Body of pancreas (tissue), 4 donors: ENCODE data around the gene DYNLT2.

ENCODE experiments used
- POLR2A ChIP-seq, 3 donors: fragments of 450-650 bp; IDR thresholded peaks; one replicate each; pipeline ENCODE4 v1.6.1; 2016; ENCODE audit warnings: antibody characterized with exemption in 3 of 3, mild to moderate bottlenecking in 2 of 3
- TF ChIP-seq, protein P1 (sequence below), 7 experiments: fragments of 450-650 bp in 4 of 7; fragments of 200-600 bp in 3 of 7; sonication (generic) in 3 of 7; IDR thresholded peaks; one replicate each; pipeline ENCODE4 v1.5.1; 2016 to 2019; ENCODE audit warnings: antibody characterized with exemption in 7 of 7

DNA sequence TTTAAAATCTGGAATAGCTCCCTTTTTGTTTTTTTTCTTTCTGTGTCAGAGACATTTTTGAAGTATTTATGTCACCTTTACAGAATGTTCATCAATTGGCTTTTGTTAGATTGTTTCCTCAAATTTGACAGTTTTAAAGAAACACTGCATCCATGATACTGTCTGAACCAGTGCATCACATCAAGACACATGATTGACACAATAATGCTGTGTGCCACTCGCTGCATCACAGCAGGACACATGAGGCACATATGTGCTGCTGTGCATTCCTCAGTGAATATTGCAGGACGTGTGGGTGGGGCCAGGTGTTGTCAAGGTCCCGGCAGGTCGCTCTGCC lies 37.4 kb upstream of the DYNLT2 start:
- TF ChIP-seq POLR2A (IDR thresholded peaks at IDR 0.05) = no peak
- TF ChIP-seq, protein P1, sequence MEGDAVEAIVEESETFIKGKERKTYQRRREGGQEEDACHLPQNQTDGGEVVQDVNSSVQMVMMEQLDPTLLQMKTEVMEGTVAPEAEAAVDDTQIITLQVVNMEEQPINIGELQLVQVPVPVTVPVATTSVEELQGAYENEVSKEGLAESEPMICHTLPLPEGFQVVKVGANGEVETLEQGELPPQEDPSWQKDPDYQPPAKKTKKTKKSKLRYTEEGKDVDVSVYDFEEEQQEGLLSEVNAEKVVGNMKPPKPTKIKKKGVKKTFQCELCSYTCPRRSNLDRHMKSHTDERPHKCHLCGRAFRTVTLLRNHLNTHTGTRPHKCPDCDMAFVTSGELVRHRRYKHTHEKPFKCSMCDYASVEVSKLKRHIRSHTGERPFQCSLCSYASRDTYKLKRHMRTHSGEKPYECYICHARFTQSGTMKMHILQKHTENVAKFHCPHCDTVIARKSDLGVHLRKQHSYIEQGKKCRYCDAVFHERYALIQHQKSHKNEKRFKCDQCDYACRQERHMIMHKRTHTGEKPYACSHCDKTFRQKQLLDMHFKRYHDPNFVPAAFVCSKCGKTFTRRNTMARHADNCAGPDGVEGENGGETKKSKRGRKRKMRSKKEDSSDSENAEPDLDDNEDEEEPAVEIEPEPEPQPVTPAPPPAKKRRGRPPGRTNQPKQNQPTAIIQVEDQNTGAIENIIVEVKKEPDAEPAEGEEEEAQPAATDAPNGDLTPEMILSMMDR (IDR thresholded peaks at IDR 0.05) = no peak
